HepG2 (cell line): ENCODE data around the gene AFAP1. TPM values are rescaled to one million over a fixed set of nuclear protein-coding genes. Genes with fewer than 3 reads are reported as not detected.

Experiments
- ATAC-seq: fragments of 200-7000 bp; cut with Tn5 transposase; 3 replicates; pipeline ENCODE4 v1.9.1; 2020; ENCODE audit warnings: mild to moderate bottlenecking, moderate library complexity
- BruUV-seq: library from RNA; stranded (reverse); fragments of 400-500 nt; replicated peaks from 2 replicates; lab custom pipeline; 2021; lab: Mats Ljungman, UMichigan
- CTCF ChIA-PET: fragments of 300-600 bp; formaldehyde crosslinking; extraction: SDS; loops from one replicate; lab custom pipeline; 2021; ENCODE audit warnings: low total read pairs, inconsistent platforms, low intra/inter-chr PET ratio; lab: Yijun Ruan, JAX
- POLR2A ChIA-PET: fragments of 350-600 bp; sonication (Branson Sonifier 250); formaldehyde crosslinking; loops from one replicate; lab custom pipeline; 2020; ENCODE audit warnings: antibody characterized with exemption, inconsistent platforms; lab: Yijun Ruan, JAX
- DNase-seq: peaks from one replicate; pipeline ENCODE4 v3.0.0-alpha.2; 2015; ENCODE audit warnings: low spot score
- FAIRE-seq: peaks from 3 replicates; lab custom pipeline; 2011; peaks lifted over from hg19 to GRCh38; lab: Jason Lieb, UNC
- H2AFZ ChIP-seq: one replicate; pipeline ENCODE4 v1.6.1; 2011; ENCODE audit warnings: low read length, inconsistent platforms
- H3K27ac ChIP-seq: fragments of 300-600 bp; 3 replicates; pipeline ENCODE4 v1.8.0; 2011; ENCODE audit warnings: mixed run types, mild to moderate bottlenecking, mixed read lengths, low read length, inconsistent platforms; ENCODE audit not compliant: insufficient read depth; ENCODE audit errors: extremely low read length
- H3K27me3 ChIP-seq, 2 experiments: fragments of 200-600 bp in 1 of 2; 2 replicates in 1 of 2; 3 replicates in 1 of 2; pipeline versions ENCODE4 v1.6.0 to v1.8.0; 2011; ENCODE audit warnings: low read length in 2 of 2, mild to moderate bottlenecking in 2 of 2, moderate library complexity in 2 of 2, inconsistent platforms in 1 of 2; ENCODE audit not compliant: insufficient read depth in 2 of 2, control insufficient read depth in 1 of 2
- H3K36me3 ChIP-seq, 2 experiments: fragments of 200-600 bp in 1 of 2; replicated peaks in 1 of 2; 2 replicates in 1 of 2; 3 replicates in 1 of 2; pipeline versions ENCODE4 v1.5.1 to v1.8.0; 2011; ENCODE audit warnings: low read length in 2 of 2, inconsistent platforms in 1 of 2; ENCODE audit not compliant: insufficient read depth in 2 of 2, control insufficient read depth in 1 of 2
- H3K4me1 ChIP-seq: 2 replicates; pipeline ENCODE4 v1.5.1; 2012; ENCODE audit warnings: low read length, inconsistent platforms; ENCODE audit not compliant: insufficient read depth
- H3K4me2 ChIP-seq: 2 replicates; pipeline ENCODE4 v1.6.0; 2011; ENCODE audit warnings: low read depth, low read length, inconsistent platforms
- H3K4me3 ChIP-seq, 3 experiments: fragments of 200-600 bp in 1 of 3; sonication (generic), shearing (Covaris generic) in 1 of 3; replicated peaks in 1 of 3; 2 replicates each; pipeline ENCODE4 v1.5.1; 2011 to 2016; ENCODE audit warnings: low read length in 3 of 3, inconsistent platforms in 2 of 3, low read depth in 2 of 3, mild to moderate bottlenecking in 2 of 3, control low read depth in 1 of 3, mixed read lengths in 1 of 3; ENCODE audit not compliant: insufficient read depth in 1 of 3
- H3K79me2 ChIP-seq: one replicate; pipeline ENCODE4 v1.6.1; 2011; ENCODE audit warnings: low read length, inconsistent platforms; ENCODE audit not compliant: insufficient read depth
- H3K9ac ChIP-seq: 2 replicates; pipeline ENCODE4 v1.6.0; 2011; ENCODE audit warnings: mild to moderate bottlenecking, low read depth, low read length, inconsistent platforms; ENCODE audit not compliant: insufficient read depth
- H3K9me3 ChIP-seq: 2 replicates; pipeline ENCODE4 v1.5.1; 2012; ENCODE audit warnings: mild to moderate bottlenecking, low read length
- H4K20me1 ChIP-seq: 2 replicates; pipeline ENCODE4 v1.6.0; 2011; ENCODE audit warnings: inconsistent platforms, mild to moderate bottlenecking, low read length, moderate library complexity; ENCODE audit not compliant: insufficient read depth
- HNF4A ChIP-seq: sonication (generic); formaldehyde crosslinking; IDR thresholded peaks from 2 replicates; pipeline ENCODE4 v1.4.0; 2020; ENCODE audit warnings: missing genetic modification reagents
- HOXA5 ChIP-seq: sonication (generic); formaldehyde crosslinking; IDR thresholded peaks from 2 replicates; pipeline ENCODE4 v1.4.0; 2020; ENCODE audit warnings: missing genetic modification reagents
- MAX ChIP-seq: IDR thresholded peaks from 2 replicates; pipeline ENCODE4 v1.6.1; 2012; ENCODE audit warnings: inconsistent platforms
- MLX ChIP-seq: IDR thresholded peaks from 2 replicates; pipeline ENCODE4 v1.6.1; 2016
- NCOA2 ChIP-seq: sonication (generic); formaldehyde crosslinking; IDR thresholded peaks from 2 replicates; pipeline ENCODE4 v1.8.0; 2022; ENCODE audit warnings: inconsistent platforms
- NR2C2 ChIP-seq: sonication (generic); formaldehyde crosslinking; IDR thresholded peaks from 2 replicates; pipeline ENCODE4 v1.4.0; 2020; ENCODE audit warnings: missing genetic modification reagents, mild to moderate bottlenecking, moderate library complexity, borderline replicate concordance
- RARA ChIP-seq: IDR thresholded peaks from 2 replicates; pipeline ENCODE4 v1.6.1; 2016; ENCODE audit warnings: missing genetic modification reagents, missing compliant biosample characterization
- SIN3B ChIP-seq: fragments of 150-350 bp; IDR thresholded peaks from 2 replicates; pipeline ENCODE4 v1.6.1; 2014; ENCODE audit warnings: low read length
- U2AF2 ChIP-seq: fragments of 200-400 bp; formaldehyde crosslinking; IDR thresholded peaks from 2 replicates; pipeline ENCODE4 v1.6.1; 2017; ENCODE audit warnings: low read depth, mild to moderate bottlenecking, low read length
- ZNF251 ChIP-seq: sonication (generic); formaldehyde crosslinking; IDR thresholded peaks from 2 replicates; pipeline ENCODE4 v1.9.0; 2021; ENCODE audit warnings: mild to moderate bottlenecking, missing genetic modification reagents
- ZNF275 ChIP-seq: sonication (generic); formaldehyde crosslinking; IDR thresholded peaks from 2 replicates; pipeline ENCODE4 v1.8.0; 2022; ENCODE audit warnings: missing genetic modification reagents, mild to moderate bottlenecking, inconsistent platforms, borderline replicate concordance
- ZNF468 ChIP-seq: sonication (generic); formaldehyde crosslinking; IDR thresholded peaks from 2 replicates; pipeline ENCODE4 v1.8.0; 2022; ENCODE audit warnings: mild to moderate bottlenecking, moderate library complexity, missing genetic modification reagents
- ZNF709 ChIP-seq: sonication (generic); formaldehyde crosslinking; IDR thresholded peaks from 2 replicates; pipeline ENCODE4 v1.5.0; 2020; ENCODE audit warnings: mild to moderate bottlenecking, missing genetic modification reagents
- WGBS: methylation state at CpG from one replicate; pipeline ENCODE4 v1.1.6; 2017; ENCODE audit warnings: low lambda C conversion rate; 5-methylcytosine and 5-hydroxymethylcytosine counted together
- in situ Hi-C: cut with HindIII; loops from 2 replicates; pipeline ENCODE4 v1.10.0; 2017; ENCODE audit warnings: low pct_unique_long_range_greater_than_20kb; ENCODE audit not compliant: extremely low pct_ligation_motif_present
- intact Hi-C: fragments of 100-400 bp; cut with micrococcal nuclease; formaldehyde crosslinking; loops from one replicate; pipeline ENCODE4 v1.10.0; 2022; ENCODE audit not compliant: unreplicated experiment
- polyA plus RNA-seq, 8 experiments: library from polyadenylated mRNA; depleted of rRNA in 3 of 8; stranded (reverse) in 7 of 8; unstranded in 1 of 8; fragments of >200 nt; fragmentation: Illumina TruSeq in 4 of 8; extraction: Trizol in 4 of 8; gene quantifications; 2 replicates each; pipeline versions ENCODE4 v1.2.1 to v1.2.3, GENCODE V29; 2011 to 2016; ENCODE audit warnings: low read depth in 4 of 8, missing spikeins in 1 of 8, mixed read lengths in 1 of 8; ENCODE audit not compliant: insufficient read depth in 1 of 8
- total RNA-seq, 5 experiments: library from RNA; depleted of rRNA; stranded (reverse); fragments of >200 nt; fragmentation: Illumina TruSeq; extraction: Trizol; gene quantifications; 2 replicates each; pipeline ENCODE4 v1.2.3, GENCODE V29; 2016; ENCODE audit warnings: low read depth in 1 of 5
- TF ChIP-seq, protein P1 (sequence below): sonication (generic); formaldehyde crosslinking; IDR thresholded peaks from 2 replicates; pipeline ENCODE4 v1.4.0; 2020; ENCODE audit warnings: missing genetic modification reagents, mild to moderate bottlenecking, borderline replicate concordance

The AFAP1 gene
- total and polyA plus RNA-seq, 2 of the 13 experiments (the other 11 are each of a cell fraction or from before 2014, with no cell fraction given), result 2.5 TPM

DNA sequence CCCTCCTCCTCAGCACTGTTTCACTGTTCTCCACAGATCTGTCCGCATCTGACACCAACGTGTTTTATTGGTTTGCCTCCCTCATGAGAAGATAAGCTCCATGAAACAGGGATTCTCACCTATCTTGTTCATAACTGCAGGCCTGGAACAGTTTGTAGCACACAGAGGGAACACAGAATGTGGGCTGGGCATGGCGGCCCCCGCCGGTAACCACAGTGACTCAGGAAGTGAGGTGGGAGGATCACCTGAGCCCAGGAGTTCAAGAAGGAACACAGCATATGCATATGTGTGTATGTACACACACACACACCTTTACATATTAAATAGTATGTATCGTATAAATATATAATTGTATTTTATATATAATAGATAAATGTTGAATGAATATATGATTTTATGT, 168.6 kb downstream of the AFAP1 start:
- Histone ChIP-seq H3K4me1 (peaks cover 88% of the 10 kb centered on the region), H3K9me3 (no peaks in the 10 kb centered on the region), H3K27ac (no peak overlapping the region), H4K20me1 (no peaks in the 10 kb centered on the region), H3K27me3 (no peaks in the 10 kb centered on the region), H2AFZ (no peak overlapping the region), H3K36me3 (peaks cover 5 to 11% of the 10 kb centered on the region in 2 experiments; a peak in 4 of 5 replicates), H3K9ac (no peak overlapping the region), H3K4me2 (no peak overlapping the region), H3K79me2 (no peaks in the 10 kb centered on the region), H3K4me3 (no peak overlapping the region)
- POLR2A ChIA-PET, result interaction anchor here (0.8 to 1.0 kb wide), 2 partner anchors 21 to 31 kb away, joined by 3 to 5 read pairs; no protein-coding TSS in a partner anchor
- CTCF ChIA-PET, result interaction anchor here (0.8 to 2.2 kb wide), 4 partner anchors 9 to 215 kb away, joined by 3 to 11 read pairs (median 4); no protein-coding TSS in a partner anchor
- ATAC-seq, result no peak
- no peak for FAIRE-seq
- in situ Hi-C loops, result no loop called here
- DNase-seq, result no peak
- intact Hi-C loops, result loop anchor here (5.0 kb wide), 1 partner anchor 216 kb away; no protein-coding TSS in a partner anchor
- TF ChIP-seq SIN3B (no peak), RARA (CRISPR knock-in tag) (no peak)
- no TSS peak for BruUV-seq
- WGBS, result 94% methylated on average over 6 of the region's 6 CpGs

GRCh38 chr4:7770224-7771050, 169.2 kb downstream of the AFAP1 start:
- peak; percentile 78 for FAIRE-seq
- Histone ChIP-seq H3K27me3 (no peaks in the 10 kb centered on the region), H3K79me2 (no peaks in the 10 kb centered on the region), H3K36me3 (peaks cover 5 to 11% of the 10 kb centered on the region in 2 experiments; a peak in 4 of 5 replicates), H3K27ac (no peak overlapping the region), H3K9ac (no peak overlapping the region), H2AFZ (no peak overlapping the region), H3K4me1 (peaks cover 88% of the 10 kb centered on the region), H4K20me1 (no peaks in the 10 kb centered on the region), H3K9me3 (no peaks in the 10 kb centered on the region), H3K4me3 (no peak overlapping the region), H3K4me2 (no peak overlapping the region)
- BruUV-seq, result no TSS peak
- intact Hi-C loops (loop anchor here (1.0 to 5.0 kb wide), 2 partner anchors 32 to 217 kb away; no protein-coding TSS in a partner anchor), in situ Hi-C loops (no loop called here)
- 79% methylated on average over 10 of the region's 13 CpGs for WGBS
- ChIA-PET CTCF (interaction anchor here (0.8 to 2.2 kb wide), 4 partner anchors 9 to 216 kb away, joined by 3 to 11 read pairs (median 4); no protein-coding TSS in a partner anchor), POLR2A (interaction anchor here (0.8 to 1.0 kb wide), 2 partner anchors 21 to 32 kb away, joined by 3 to 5 read pairs; no protein-coding TSS in a partner anchor)
- peak; percentile 74 for ATAC-seq
- peak; percentile 53 for DNase-seq
- TF ChIP-seq ZNF709, result no peak
- peak; percentile 56; the same call in 1 of the 2 replicates for TF ChIP-seq MLX (CRISPR knock-in tag)
- no peak for TF ChIP-seq ZNF468
- TF ChIP-seq ZNF275 (CRISPR knock-in tag), result no peak
- peak; percentile 67 for TF ChIP-seq MAX
- TF ChIP-seq, protein P1, sequence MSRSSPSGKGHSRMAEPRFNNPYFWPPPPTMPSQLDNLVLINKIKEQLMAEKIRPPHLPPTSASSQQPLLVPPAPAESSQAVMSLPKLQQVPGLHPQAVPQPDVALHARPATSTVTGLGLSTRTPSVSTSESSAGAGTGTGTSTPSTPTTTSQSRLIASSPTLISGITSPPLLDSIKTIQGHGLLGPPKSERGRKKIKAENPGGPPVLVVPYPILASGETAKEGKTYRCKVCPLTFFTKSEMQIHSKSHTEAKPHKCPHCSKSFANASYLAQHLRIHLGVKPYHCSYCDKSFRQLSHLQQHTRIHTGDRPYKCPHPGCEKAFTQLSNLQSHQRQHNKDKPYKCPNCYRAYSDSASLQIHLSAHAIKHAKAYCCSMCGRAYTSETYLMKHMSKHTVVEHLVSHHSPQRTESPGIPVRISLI (CRISPR knock-in tag), result 0 out of 2 replicates have a peak, but pooled peaks have one; percentile 35
- no peak for TF ChIP-seq NCOA2 (CRISPR knock-in tag)
- TF ChIP-seq U2AF2, result no peak
- peak; percentile 38; the same call in 1 of the 2 replicates for TF ChIP-seq NR2C2
- peak; percentile 77 for TF ChIP-seq HNF4A (CRISPR knock-in tag)
- TF ChIP-seq ZNF251 (CRISPR knock-in tag), result no peak
- TF ChIP-seq HOXA5 (CRISPR knock-in tag), result no peak
